NK-92 treated with Interleukin-12 subunit alpha and Interleukin-12 subunit beta, amount 100 ng/mL, for 24 hours (cell line): ENCODE data around the gene ACVR1B.
A peak's percentile ranks its signal among the peaks of the same experiment; 100 is the strongest.

Experiments used
- DNase-seq: peaks from one replicate; lab custom pipeline; 2025; lab: John Stamatoyannopoulos, UW

The ACVR1B gene

DNA sequence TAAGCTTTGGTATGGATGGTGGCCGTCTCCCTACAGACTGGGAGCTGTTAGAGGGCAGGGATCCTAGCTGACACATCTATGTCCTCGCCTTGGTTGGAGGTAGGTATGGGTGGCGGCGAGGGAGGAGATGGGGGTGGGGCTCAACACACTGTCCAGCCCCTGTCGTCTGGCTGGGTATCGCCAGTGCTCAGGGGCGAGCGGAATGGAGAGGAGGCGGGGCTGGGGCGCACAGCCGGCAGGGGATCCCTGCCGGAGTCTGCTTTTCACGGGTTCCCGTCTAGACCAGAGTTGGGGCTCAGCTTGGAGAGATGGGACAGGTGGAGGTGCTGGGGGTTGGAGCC lies 71.3 kb downstream of the ACVR1B start:
- DNase-seq = no peak

DNA sequence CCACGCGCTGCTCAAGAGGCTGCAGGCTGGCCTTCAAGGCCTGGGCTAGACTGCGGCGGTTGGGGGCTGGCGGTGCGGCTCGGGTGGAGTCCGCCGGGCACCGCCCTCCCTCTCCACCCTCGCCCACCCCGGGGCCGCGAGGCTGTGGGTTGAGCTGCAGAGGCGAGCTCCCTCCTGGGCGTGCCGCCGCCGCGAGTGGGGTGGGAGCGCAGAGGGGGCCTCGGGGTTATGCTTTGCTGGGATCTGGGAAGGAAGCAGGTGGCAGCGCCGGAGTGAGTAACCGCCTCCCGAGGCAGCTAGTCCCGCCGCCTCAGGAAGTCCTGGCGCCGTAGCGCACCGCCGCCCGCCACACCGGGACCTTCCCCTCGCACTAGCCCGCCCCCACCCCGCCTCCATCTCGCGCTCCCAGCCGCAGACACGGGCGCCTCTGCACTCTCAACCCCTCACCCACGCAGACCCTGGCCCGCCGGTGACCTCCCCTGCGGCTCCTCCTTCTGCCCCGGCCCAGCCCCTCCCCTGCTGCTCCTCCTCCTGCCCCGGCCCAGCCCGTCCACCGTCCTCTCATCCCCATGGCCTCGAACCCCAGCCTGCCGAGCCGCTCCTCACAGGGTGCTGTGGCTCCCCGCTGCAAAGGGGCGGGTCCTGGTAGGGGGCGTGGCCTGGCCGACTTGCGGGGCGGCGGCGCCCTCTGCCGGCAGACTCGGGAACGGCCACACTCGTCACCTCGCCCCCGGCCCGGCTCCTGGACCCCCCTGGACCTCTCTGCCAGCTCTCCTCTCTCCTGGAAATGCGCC lies 71.9 kb downstream of the ACVR1B start:
- peak; percentile 46 for DNase-seq

DNA sequence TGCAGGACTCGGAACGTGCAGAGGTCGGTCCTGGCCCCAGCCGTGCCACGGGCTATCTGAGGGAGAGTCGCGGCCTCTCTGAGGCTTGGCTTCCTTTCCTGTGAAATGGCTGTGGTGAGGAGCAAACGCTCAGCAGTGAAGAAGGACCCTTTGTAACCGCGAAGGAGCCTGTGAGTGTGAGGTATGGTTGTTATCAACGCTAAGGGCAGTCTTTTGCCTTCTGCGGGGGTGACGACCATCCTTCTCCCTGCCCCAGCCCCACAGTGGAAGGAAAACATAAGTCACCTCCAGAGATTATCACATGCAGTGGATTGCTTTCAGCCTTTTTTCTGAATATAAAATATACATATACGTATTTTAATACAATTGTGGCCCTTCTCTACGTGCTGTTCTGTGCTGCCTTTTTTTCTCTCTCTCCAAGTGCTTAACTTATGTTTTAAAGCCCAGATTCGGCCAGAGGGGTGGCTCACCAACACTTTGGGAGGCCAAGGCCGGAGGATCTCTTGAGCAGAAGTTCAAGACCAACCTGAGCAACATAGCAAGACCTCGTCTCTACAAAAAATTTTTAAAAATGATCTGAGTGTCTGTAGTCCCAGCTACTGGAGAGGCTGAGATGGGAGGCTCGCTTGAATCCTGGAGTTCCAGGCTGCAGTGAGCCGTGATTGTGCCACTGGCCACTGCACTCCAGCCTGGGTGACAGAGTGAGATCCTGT lies 72.6 kb downstream of the ACVR1B start:
- DNase-seq = no peak

DNA sequence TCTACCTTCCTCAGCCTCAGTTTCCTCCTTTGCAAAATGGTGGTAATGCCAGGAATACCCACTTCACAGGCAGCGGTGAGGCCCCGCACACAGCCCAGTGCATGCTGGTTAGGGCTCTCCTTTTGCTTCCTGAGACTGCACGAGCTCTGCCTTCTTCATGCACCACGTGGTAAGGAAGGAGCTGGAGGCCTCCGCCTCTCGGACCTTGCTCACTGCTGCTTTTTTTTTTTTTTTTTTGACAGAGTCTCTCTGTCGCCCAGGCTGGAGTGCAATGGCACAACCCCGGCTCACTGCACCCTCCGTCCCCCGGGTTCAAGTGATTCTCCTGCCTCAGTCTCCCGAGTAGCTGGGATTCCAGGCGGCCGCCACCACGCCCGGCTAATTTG lies 73.3 kb downstream of the ACVR1B start:
- DNase-seq = no peak

DNA sequence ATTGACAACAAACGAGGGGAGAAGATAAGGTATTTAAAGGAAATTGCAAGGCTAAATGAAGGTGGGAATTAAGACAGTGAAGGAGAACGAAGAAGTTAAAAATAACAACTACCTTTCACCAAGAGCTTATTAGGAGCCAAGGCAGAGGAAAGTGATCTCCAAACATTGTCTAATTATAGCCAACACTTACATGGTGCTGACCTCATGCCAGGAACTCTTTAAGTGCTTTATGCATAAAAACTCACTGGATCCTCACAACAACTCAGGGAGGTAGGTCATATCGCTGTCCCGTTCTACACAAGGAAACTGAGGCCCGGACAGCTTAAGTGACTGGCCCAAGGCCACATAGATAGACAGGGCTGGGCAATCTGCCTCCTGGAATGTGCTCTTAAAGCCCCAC lies 74.8 kb downstream of the ACVR1B start:
- no peak for DNase-seq

DNA sequence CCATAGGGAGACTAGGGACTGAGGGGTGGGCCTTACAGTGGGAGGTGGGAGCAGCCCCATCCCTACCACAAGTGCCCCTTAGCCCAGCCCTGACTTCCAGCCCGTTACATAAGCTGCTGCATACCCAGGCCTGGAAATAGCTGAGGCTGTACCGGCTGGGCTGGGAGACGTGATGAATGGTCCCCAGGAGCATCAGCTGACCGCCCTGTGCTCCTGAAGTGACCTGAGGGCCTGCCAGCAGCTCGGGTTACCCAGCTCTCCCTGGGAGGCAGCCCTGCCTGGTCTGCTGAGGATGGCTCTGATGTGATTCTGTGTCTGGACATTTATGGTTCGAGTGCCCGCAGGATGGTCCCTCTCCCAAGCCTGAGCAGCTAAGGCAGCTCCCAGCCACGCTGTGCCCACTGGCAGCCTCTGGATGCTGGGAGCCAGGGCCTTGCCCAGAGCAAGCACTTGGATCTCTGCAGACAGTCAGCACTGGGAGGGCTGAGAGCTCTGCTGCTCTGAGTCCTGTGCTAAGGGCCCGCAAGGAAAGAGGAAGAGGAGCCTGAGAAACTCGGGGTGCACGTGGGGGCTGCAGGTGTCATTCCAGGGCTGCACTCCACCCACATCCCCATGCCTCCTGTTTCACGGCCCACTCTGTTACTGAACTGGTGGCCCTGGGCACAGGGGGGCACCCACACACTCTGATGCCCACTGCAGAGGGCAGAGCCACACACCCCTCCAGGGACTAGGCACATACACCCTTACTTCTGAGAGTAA lies 75.8 kb downstream of the ACVR1B start:
- DNase-seq = no peak

DNA sequence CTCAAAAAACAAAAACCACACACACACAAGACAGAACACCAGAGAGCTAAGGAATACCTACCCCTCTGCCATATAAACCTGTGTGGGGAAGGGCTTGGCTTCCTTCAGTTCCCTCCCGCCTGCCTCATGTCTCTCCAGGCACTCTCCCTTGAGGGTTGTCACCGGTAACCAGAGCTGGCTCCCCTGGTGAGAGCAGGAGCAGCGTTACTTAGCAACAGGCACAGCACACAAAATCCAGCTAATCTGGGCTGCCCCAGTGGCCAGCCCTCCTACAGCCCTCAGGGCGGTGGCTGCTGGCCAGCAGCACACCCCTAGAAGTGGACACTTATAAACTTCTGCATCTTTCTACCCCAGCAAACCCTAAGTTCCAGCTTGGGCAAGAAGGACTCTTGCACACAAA lies 78.2 kb downstream of the ACVR1B start:
- no peak for DNase-seq

DNA sequence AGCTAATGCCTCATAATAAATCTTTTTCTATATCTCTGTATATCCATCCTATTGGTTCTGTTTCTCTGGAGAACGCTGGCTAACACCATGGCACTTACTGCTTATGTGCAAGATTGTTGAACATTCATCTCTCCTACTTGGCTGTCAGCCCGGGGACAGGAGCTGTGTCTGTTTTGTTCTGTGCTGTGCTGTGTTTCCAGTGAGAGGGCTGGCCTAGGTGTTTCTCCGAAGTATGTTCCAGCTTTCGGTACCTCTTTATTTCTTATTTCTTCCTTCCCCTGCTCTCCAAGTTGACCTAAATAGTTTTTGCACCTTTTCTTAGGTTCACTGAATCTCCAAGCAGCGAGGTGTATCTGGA lies 80.9 kb downstream of the ACVR1B start:
- no peak for DNase-seq

DNA sequence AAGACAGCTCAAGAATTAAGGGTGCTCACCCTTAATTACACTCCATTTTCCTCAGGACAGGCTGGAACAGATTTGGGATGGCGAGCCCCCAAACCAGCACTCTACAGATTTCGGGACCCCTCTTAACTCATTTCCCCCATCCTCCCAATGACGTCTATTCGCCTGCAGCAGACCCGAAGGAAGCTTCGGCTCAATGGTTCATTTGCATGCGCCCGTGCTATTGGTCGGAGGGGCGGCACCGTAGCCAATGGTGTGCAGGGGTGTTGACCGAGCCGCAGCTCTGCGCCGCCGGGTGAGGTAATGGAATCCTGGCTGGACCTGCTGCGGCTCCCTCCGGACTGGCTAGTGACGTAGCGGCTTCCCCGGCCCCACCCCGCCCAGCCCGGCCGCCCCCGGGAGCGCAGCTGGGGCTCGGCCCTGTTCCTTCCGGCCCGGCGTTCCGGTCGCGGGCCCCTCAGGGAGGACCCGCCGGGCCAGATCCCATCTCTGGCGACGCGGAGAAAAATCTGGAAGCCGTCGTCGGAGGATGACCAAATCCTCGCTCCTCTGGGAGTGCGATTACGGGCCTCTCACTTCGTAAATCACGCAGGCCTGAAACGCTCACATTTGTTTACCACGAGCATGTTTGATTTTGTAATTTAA lies 81.4 kb downstream of the ACVR1B start:
- DNase-seq = peak; percentile 48

DNA sequence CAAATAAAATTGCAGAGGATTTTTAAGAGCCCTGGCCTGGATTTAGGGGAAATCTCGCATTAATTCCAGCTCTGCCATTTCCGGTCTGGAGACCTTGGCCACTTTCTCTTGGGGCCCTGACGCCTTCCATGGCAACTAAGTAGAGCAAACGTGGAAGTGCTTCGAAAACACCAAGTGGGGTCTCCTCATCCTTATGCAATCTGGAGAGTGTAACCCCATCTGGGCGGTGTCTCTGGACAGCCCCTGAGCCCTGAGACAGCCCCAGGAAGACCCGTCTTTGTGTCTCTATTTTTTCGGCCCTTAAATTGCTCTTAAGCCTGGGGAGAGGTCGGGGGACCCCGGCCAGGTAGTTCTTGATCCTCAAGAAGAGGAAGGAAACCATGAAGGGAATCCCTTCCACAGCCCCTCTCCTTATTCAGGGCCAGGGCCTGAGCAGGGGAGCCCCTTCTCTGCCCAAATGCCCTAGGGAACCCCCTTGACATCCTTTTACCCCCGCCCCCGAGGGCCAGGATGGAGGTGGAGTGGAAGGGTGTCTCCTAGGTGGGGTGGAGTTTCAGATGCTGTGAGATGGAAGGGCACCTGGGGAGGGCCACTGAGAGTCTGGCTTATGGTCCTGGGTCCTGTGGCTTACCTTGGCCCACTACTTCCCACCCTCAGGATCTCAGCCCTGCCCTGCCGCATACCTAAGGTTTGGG lies 82.1 kb downstream of the ACVR1B start:
- no peak for DNase-seq

DNA sequence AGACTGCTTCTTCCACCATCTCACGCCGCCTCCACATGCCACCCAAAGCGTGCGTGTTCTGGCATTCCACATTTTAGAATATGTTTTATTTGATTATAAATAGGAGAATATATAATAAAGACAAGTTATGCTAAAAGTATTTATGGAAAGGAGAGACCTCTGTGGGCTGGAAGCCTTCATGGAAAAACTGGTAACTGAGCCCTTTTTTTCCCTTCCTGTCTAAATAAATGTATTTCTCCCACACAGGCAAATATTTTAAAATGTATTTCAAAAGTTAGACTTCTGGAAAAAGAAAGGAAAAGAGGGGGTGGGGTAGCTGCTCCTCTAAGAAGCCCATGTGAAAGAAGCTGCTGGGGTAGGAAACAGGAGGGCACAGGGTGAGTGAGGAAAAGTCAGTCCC lies 83.7 kb downstream of the ACVR1B start:
- no peak for DNase-seq

DNA sequence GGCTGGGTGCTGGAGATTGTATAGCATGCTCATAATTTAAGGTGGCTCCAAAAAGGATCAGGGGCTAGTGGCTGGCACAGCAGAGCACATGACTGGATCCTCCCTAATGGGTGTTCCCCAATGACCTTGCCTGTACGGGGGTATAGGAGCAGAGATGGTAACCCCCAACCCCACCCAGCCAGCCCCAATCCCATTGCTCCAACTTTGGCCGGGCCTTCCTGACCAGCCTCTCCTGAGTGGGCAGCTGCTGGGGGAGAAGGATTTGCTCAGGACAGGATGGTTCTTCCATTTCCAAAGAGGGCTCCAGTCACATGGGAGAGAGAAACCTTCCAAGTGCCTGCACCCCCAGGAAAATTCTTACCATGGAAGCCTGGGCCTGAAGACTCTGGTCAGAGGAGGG lies 84.4 kb downstream of the ACVR1B start:
- DNase-seq = no peak

DNA sequence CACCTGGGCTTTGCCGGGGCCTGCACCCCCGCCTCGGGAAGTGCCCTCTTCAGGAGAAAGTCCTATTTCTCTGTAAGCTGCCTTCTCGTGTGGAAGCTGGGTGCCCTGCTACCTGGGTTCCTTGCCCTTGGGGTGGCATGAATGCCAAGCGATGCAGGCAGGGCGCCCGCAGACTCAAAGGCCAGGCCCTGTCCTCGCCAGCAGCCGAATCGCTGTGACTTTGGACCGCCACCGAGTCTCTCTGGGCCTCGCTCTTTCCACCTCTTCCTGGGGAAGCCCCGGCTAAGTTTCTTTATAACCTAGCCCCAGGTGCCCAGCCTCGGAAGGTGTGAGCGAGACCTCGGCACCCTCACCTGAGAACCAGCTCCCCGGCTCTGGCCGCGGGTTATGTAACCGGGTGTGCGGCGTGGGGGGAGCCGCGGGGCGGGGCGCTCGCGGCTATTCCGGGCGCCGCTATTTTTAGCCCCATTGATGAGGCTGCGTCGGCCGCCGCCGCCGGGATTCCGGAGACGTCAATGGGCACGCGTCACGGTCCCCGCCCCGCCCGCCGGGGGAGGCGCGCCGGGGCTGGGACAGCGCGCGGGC lies 85.2 kb downstream of the ACVR1B start:
- no peak for DNase-seq

DNA sequence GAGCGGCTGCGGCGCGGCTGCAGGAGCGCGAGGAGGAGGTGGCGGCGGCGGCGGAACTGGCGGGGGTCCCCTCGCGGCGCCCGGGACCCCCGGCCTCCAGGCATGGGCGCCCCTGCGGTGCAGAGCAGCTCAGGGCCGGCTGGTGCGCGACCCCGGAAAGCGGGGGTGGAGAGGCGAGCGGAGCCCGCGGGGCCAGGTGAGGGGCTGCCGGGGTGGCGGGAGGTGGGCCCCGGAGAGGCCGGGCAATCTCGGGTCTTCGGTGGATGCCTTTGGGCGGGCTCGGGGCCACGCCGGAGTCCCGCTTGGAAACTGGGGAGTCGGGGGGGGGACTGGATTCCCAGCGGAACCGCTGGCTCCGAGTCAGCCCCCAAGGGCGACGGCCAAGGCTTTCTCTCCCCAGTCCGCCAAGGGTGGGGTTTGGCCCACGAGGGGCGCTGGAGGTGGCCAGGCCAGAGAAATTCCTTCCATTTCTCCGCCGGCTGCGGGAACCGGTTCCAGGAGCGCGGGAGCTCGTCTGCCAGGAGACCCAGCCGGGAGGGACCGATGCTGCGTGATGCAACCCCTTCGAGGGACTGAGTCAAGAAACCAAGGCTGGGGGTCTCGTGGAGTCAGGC lies 85.9 kb downstream of the ACVR1B start:
- DNase-seq = no peak

DNA sequence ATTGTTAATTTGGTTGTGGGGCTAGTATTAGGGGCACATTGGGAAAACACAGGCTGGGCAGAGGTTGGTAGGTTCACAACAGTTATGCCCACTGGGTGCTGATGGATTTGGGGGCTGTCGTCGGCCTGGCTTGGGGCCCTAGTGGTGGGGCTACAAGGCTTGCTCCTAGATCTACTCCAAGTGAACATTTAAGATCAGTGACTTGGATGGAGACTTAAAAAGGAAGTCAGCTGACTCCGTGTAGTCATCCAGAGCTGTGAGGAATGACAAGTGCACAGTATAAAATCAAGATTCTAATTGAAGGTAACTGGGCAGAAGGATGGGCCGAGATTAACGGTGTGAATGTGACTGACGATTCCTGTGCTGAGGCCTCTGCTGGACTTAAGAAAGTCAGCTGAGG lies 86.9 kb downstream of the ACVR1B start:
- DNase-seq = no peak

DNA sequence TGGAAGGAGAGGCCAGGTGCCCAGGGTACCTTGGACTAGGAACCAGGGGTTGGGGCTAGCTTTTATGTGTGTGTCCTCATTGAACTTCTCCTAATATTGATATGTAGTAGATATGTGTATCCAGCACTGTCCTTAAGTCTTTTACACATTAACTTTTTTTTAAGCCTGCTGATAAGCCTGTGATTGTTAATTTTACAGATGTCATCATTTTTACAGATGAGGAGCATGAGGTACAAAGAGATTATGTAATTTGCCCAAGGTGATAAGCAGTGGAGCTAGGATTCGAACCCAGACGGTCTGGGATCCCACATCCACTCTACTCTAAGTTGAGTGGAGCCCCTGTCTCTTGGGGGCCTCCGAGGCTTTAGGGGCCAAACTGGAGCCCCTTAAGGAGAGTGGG lies 89.5 kb downstream of the ACVR1B start:
- no peak for DNase-seq

DNA sequence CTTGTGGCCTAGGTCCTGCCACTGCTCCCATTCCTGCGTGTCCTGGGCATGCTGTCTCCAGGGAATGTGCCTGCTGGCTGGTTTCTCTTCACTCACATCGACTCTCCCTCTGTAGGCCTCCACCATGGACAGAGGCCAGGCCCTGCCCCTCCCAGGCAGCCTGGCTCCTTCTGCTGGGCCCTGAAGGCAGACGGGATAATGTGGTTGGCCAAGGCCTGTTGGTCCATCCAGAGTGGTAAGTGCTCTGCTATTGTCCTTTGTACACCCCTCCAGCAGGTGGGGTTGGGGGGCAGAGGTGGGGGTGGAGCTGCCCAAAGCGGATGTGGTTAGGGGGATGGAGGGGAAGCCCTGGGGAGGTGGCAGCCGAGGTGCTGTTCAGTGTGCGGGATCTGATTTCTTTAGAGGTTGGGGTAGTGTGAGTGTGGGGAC lies 90.2 kb downstream of the ACVR1B start:
- peak; percentile 11 for DNase-seq

DNA sequence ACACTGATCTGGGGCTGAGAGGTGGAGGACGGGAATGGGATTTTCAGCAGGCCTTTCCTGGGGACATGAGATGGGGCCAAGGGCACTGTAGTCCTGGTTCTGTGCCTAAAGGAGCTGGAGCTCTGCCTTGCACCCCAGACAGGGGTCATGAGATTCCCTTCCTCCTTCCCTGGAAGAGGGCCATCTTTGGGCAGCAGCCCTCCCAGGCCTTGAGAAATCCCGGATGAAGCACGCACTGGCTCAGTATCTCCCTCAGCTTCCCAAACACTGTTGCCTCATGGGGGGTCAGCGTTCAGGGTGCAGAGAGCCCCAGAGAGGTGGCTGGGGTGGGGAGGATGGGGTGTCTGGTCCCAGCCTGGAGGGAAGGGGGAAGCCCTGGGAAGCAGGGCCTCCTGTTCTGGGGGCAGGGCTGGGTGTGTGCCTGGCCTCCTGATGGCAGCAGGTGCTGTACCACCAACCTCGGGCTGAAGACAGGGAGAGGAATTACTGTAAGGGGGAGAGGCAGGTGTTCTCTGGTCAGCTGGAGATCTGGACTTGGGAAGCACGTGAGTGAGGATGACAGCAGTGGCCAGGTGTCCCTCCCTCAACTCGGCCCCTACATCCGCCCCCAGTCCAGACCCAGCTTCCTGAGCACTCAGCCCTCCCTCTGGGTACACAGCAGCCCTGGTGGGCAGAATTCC lies 91.3 kb downstream of the ACVR1B start:
- DNase-seq = no peak

DNA sequence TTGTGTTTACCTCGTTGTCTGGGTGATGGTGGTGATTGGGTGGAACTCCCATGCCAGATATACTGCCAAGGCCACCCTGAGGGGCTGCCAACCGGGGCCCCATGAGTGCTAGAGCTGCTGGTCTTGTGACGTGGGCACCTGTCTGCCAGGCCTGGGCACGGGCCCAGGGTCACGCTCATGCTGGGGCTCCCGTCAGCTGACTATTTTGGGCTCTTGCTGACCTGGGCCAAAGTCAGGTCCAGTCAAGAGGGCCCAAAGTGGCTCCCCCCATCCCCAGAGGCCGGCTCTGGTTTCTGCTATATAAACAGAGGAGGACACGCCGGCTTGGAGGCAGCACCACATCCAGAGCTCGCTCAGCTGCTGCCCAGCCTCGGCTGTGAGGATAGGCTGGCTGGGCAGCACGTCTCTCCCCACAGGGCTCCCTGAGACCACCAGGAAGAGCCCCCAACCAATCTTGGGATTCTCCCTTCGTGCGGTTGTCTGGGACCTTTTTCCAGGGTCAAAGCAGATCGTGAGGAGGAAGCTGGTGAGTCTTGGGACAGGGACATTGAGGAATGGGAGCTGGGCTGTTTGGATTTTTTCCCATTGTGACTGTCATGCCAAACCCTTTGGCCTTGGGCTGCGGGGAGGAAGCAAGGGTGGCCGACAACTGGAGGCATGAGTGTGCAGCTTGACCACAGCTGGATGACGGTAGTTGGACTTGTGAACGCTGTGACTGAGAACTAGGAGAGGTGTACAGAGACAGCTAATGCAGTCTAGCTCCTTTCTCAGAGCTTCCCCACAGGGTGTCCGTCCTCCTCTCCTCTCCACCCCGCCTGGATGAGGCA lies 92.1 kb downstream of the ACVR1B start:
- DNase-seq = no peak
